ENCODE results near the gene TRPM6.
"Not testable (repeated sequence)": the region's sequence is repeated elsewhere in the genome, so short reads cannot be mapped to it uniquely, and the experiment has no call there.

Gene TRPM6

GRCh38 chr9:74907085-74907484 lies 19.4 kb upstream of the TRPM6 start:
- TF ChIP-seq CTCF (IDR thresholded peaks at IDR 0.05) (no peak), ZFX (IDR thresholded peaks at IDR 0.05; ENCODE audit: borderline replicate concordance) (no peak)
- H3K27ac ChIP-seq = no peak overlapping the region

- TF ChIP-seq ZFX (IDR thresholded peaks at IDR 0.05; ENCODE audit: borderline replicate concordance) (no peak), CTCF (IDR thresholded peaks at IDR 0.05) (no peak)
- no peak overlapping the region for H3K27ac ChIP-seq
Observed at GRCh38 chr9:74901001-74901400, 13.3 kb upstream of the TRPM6 start.

GRCh38 chr9:74888449-74888848 lies 728 bp upstream of the TRPM6 start:
- H3K27ac ChIP-seq = not testable (repeated sequence)

- H3K27ac ChIP-seq = no peak overlapping the region
- TF ChIP-seq ZFX (IDR thresholded peaks at IDR 0.05; ENCODE audit: borderline replicate concordance) (no peak), CTCF (IDR thresholded peaks at IDR 0.05) (no peak)
Observed at GRCh38 chr9:74887981-74888370, 255 bp upstream of the TRPM6 start.

GRCh38 chr9:74876382-74876949 lies 11.3 kb downstream of the TRPM6 start:
- H3K27ac ChIP-seq = no peak overlapping the region
- TF ChIP-seq CTCF (IDR thresholded peaks at IDR 0.05) = no peak
- no peak for TF ChIP-seq ZFX (IDR thresholded peaks at IDR 0.05; ENCODE audit: borderline replicate concordance)

- no peak overlapping the region for H3K27ac ChIP-seq
- TF ChIP-seq CTCF (IDR thresholded peaks at IDR 0.05) = no peak
- TF ChIP-seq ZFX (IDR thresholded peaks at IDR 0.05; ENCODE audit: borderline replicate concordance) = no peak
Observed at GRCh38 chr9:74875656-74876055, 12.1 kb downstream of the TRPM6 start.

- TF ChIP-seq ZFX (IDR thresholded peaks at IDR 0.05; ENCODE audit: borderline replicate concordance) (no peak), CTCF (IDR thresholded peaks at IDR 0.05) (no peak)
- H3K27ac ChIP-seq = no peak overlapping the region
Observed at GRCh38 chr9:74874220-74874619, 13.5 kb downstream of the TRPM6 start.

- TF ChIP-seq CTCF (IDR thresholded peaks at IDR 0.05) = no peak
- TF ChIP-seq ZFX (IDR thresholded peaks at IDR 0.05; ENCODE audit: borderline replicate concordance) = no peak
- no peak overlapping the region for H3K27ac ChIP-seq
Observed at GRCh38 chr9:74872619-74873233, 15.0 kb downstream of the TRPM6 start.

All from 22Rv1 (cell line).